ENCODE data around the gene SRM. TPM values are rescaled to one million over a fixed set of nuclear protein-coding genes. Genes with fewer than 3 reads are reported as not detected.
"Not testable (repeated sequence)": the region's sequence is repeated elsewhere in the genome, so short reads cannot be mapped to it uniquely, and the experiment has no call there.

The SRM gene
- total RNA-seq, 1 donor from 2014 or later = 124 TPM

- intact Hi-C loops (cut with micrococcal nuclease) = no loop called here
Measured at GRCh38 chr1:11065796-11066195, 6.0 kb upstream of the SRM start.

- intact Hi-C loops (cut with micrococcal nuclease) = no loop called here
Measured at GRCh38 chr1:11064942-11065341, 5.1 kb upstream of the SRM start.

- intact Hi-C loops (cut with micrococcal nuclease) = not testable (repeated sequence)
Measured at GRCh38 chr1:11063937-11064537, 4.2 kb upstream of the SRM start.

GRCh38 chr1:11062965-11063401, 3.2 kb upstream of the SRM start:
- intact Hi-C loops (cut with micrococcal nuclease) = no loop called here

GRCh38 chr1:11061652-11062365, 2.0 kb upstream of the SRM start:
- intact Hi-C loops (cut with micrococcal nuclease) = loop anchor here (2.0 kb wide), 2 partner anchors 745 to 845 kb away; partner anchors contain the start of gene CLCN6

- intact Hi-C loops (cut with micrococcal nuclease) = no loop called here
Measured at GRCh38 chr1:11059155-11059967, 457 bp downstream of the SRM start.

GRCh38 chr1:11058595-11059154, 1.1 kb downstream of the SRM start:
- intact Hi-C loops (cut with micrococcal nuclease) = no loop called here

GRCh38 chr1:11058026-11058425, 1.8 kb downstream of the SRM start:
- intact Hi-C loops (cut with micrococcal nuclease) = no loop called here

GRCh38 chr1:11057477-11057876, 2.3 kb downstream of the SRM start:
- intact Hi-C loops (cut with micrococcal nuclease) = no loop called here

- intact Hi-C loops (cut with micrococcal nuclease) = no loop called here
Measured at GRCh38 chr1:11056504-11056903, 3.3 kb downstream of the SRM start.

GRCh38 chr1:11055676-11056075, 4.1 kb downstream of the SRM start:
- intact Hi-C loops (cut with micrococcal nuclease) = no loop called here

GRCh38 chr1:11054666-11055065, 5.2 kb downstream of the SRM start:
- intact Hi-C loops (cut with micrococcal nuclease) = no loop called here

GRCh38 chr1:11054181-11054580, 5.6 kb downstream of the SRM start:
- intact Hi-C loops (cut with micrococcal nuclease) = no loop called here

GRCh38 chr1:11053758-11054137, 6.1 kb downstream of the SRM start:
- intact Hi-C loops (cut with micrococcal nuclease) = no loop called here

GRCh38 chr1:11052839-11053757, 6.7 kb downstream of the SRM start:
- intact Hi-C loops (cut with micrococcal nuclease) = no loop called here

- intact Hi-C loops (cut with micrococcal nuclease) = no loop called here
Measured at GRCh38 chr1:11051781-11052511, 7.9 kb downstream of the SRM start.

GRCh38 chr1:11051121-11051520, 8.7 kb downstream of the SRM start:
- intact Hi-C loops (cut with micrococcal nuclease) = not testable (repeated sequence)

- intact Hi-C loops (cut with micrococcal nuclease) = no loop called here
Measured at GRCh38 chr1:11046625-11047365, 13.0 kb downstream of the SRM start, which contains the start of gene MASP2. Gene MASP2 (minus strand): TSS chr1:11047239. CDS start chr1:11047207, 32 bp downstream.

- intact Hi-C loops (cut with micrococcal nuclease) = no loop called here
Measured at GRCh38 chr1:11046270-11046566, 13.6 kb downstream of the SRM start.

All from T-helper 1 cell treated with Interleukin-12 subunit alpha and Interleukin-12 subunit beta and Interleukin-4 antibody, amounts not matched to agents 30 ng/mL and 1 ng/mL, for 36 hours (primary cell).